ENCODE results near the gene MORF4L1. TPM values are rescaled to one million over a fixed set of nuclear protein-coding genes. Genes with fewer than 3 reads are reported as not detected.

The MORF4L1 gene
- total and polyA plus RNA-seq, 2 experiments from 2014 or later: 340 to 381 TPM

GRCh38 chr15:78938658-78939488, 66.2 kb downstream of the MORF4L1 start:
- H2AFZ ChIP-seq: no peak overlapping the region
- 96% methylated on average over 6 of the region's 6 CpGs for WGBS (ENCODE audit: low lambda C conversion rate, missing lambda C conversion rate)
- H3K27ac ChIP-seq: no peak overlapping the region
- H3K27me3 ChIP-seq: no peaks in the 10 kb centered on the region
- H3K9me2 ChIP-seq (replicated peaks; ENCODE audit: insufficient read depth): no peaks in the 10 kb centered on the region
- TF ChIP-seq EZH2phosphoT487 (IDR thresholded peaks at IDR 0.05; ENCODE audit: low read depth, severe bottlenecking, unreplicated experiment) (no peak), EZH2 (IDR thresholded peaks at IDR 0.05; ENCODE audit: borderline replicate concordance) (no peak)
- TF ChIP-seq, protein P1, sequence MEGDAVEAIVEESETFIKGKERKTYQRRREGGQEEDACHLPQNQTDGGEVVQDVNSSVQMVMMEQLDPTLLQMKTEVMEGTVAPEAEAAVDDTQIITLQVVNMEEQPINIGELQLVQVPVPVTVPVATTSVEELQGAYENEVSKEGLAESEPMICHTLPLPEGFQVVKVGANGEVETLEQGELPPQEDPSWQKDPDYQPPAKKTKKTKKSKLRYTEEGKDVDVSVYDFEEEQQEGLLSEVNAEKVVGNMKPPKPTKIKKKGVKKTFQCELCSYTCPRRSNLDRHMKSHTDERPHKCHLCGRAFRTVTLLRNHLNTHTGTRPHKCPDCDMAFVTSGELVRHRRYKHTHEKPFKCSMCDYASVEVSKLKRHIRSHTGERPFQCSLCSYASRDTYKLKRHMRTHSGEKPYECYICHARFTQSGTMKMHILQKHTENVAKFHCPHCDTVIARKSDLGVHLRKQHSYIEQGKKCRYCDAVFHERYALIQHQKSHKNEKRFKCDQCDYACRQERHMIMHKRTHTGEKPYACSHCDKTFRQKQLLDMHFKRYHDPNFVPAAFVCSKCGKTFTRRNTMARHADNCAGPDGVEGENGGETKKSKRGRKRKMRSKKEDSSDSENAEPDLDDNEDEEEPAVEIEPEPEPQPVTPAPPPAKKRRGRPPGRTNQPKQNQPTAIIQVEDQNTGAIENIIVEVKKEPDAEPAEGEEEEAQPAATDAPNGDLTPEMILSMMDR (IDR thresholded peaks at IDR 0.05; ENCODE audit: poor library complexity): no peak
- H3K4me3 ChIP-seq: no peak overlapping the region
- peaks cover 7% of the 10 kb centered on the region for H3K4me1 ChIP-seq (ENCODE audit: insufficient read depth)
- no peaks in the 10 kb centered on the region for H4K20me1 ChIP-seq (ENCODE audit: insufficient read depth, poor library complexity, severe bottlenecking)
- DNase-seq (ENCODE audit: low spot score): no peak
- H3K4me2 ChIP-seq: no peak overlapping the region
- H3K9me3 ChIP-seq (ENCODE audit: low read depth): no peaks in the 10 kb centered on the region
- peaks cover 9% of the 10 kb centered on the region for H3K79me2 ChIP-seq
- no peaks in the 10 kb centered on the region for H3K36me3 ChIP-seq (replicated peaks; ENCODE audit: insufficient read depth, low read depth)

DNA sequence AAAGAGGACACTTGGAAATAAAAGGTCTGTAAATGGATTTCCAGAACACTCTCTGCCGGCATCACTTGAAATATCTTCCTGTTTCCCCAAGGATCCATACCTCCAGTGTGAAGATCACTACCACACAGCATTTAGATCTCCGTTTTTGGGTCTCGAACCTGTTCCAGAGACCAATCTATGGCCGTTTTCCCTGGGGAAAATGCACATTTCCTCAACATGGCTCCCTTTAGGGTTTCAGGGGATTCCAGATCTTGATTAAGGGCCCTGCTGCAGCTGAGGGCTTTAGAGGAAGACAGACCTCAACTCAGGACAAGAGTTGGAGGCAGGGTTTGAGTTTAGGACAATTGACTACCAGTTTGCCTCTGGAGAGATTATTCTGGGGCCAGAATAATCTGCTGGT, 70.1 kb downstream of the MORF4L1 start:
- Histone ChIP-seq H3K36me3 (replicated peaks; ENCODE audit: insufficient read depth, low read depth) (no peaks in the 10 kb centered on the region), H3K4me1 (ENCODE audit: insufficient read depth) (peaks cover 6% of the 10 kb centered on the region), H3K9me2 (replicated peaks; ENCODE audit: insufficient read depth) (no peaks in the 10 kb centered on the region), H4K20me1 (ENCODE audit: insufficient read depth, poor library complexity, severe bottlenecking) (no peaks in the 10 kb centered on the region), H3K9me3 (ENCODE audit: low read depth) (no peaks in the 10 kb centered on the region), H3K27me3 (no peaks in the 10 kb centered on the region), H3K79me2 (peaks cover 9% of the 10 kb centered on the region), H3K27ac (peak overlapping the region; percentile 94), H3K4me3 (no peak overlapping the region), H2AFZ (no peak overlapping the region), H3K4me2 (peak overlapping the region; percentile 97)
- no peak for DNase-seq (ENCODE audit: low spot score)
- TF ChIP-seq, protein P1 (IDR thresholded peaks at IDR 0.05; ENCODE audit: poor library complexity): no peak
- TF ChIP-seq EZH2phosphoT487 (IDR thresholded peaks at IDR 0.05; ENCODE audit: low read depth, severe bottlenecking, unreplicated experiment) (no peak), EZH2 (IDR thresholded peaks at IDR 0.05; ENCODE audit: borderline replicate concordance) (no peak)
- WGBS (ENCODE audit: low lambda C conversion rate, missing lambda C conversion rate): 95% methylated on average over 4 of the region's 4 CpGs

GRCh38 chr15:78943692-78944091, 71.0 kb downstream of the MORF4L1 start:
- H3K4me3 ChIP-seq: peak overlapping the region; percentile 76
- no peak overlapping the region for H2AFZ ChIP-seq
- no peaks in the 10 kb centered on the region for H4K20me1 ChIP-seq (ENCODE audit: insufficient read depth, poor library complexity, severe bottlenecking)
- H3K79me2 ChIP-seq: peaks cover 9% of the 10 kb centered on the region
- WGBS (ENCODE audit: low lambda C conversion rate, missing lambda C conversion rate): 59% methylated on average over 7 of the region's 7 CpGs
- TF ChIP-seq EZH2phosphoT487 (IDR thresholded peaks at IDR 0.05; ENCODE audit: low read depth, severe bottlenecking, unreplicated experiment): no peak
- TF ChIP-seq EZH2 (IDR thresholded peaks at IDR 0.05; ENCODE audit: borderline replicate concordance): no peak
- TF ChIP-seq, protein P1 (IDR thresholded peaks at IDR 0.05; ENCODE audit: poor library complexity): no peak
- H3K9me3 ChIP-seq (ENCODE audit: low read depth): no peaks in the 10 kb centered on the region
- H3K4me1 ChIP-seq (ENCODE audit: insufficient read depth): peaks cover 6% of the 10 kb centered on the region
- DNase-seq (ENCODE audit: low spot score): peak; percentile 67
- H3K27ac ChIP-seq: peak overlapping the region; percentile 94
- H3K27me3 ChIP-seq: no peaks in the 10 kb centered on the region
- H3K36me3 ChIP-seq (replicated peaks; ENCODE audit: insufficient read depth, low read depth): no peaks in the 10 kb centered on the region
- peak overlapping the region; percentile 97 for H3K4me2 ChIP-seq
- H3K9me2 ChIP-seq (replicated peaks; ENCODE audit: insufficient read depth): no peaks in the 10 kb centered on the region
